ENCODE measurements around the gene LAMA4.

LAMA4 gene

DNA sequence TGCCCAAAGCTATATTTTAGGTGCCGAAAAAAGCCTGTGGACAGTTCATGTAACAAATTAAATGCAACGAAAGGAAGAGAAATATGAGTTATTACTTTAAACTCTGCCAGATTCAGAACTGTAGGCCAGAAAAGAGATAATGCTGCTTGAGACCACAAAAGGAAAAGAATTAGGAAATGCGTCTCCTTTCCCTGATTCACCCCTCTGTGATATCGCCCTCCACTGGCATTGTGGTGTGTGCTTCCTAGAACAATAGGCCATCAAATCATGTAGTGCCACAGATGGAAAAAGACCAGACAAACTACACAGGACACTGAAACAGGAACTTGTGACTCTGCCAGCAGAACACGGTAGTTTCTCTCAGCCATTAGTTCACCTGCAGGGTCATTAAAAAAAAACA, 14.7 kb upstream of the LAMA4 start:
- ATAC-seq: peak; percentile 69
- no peak for TF ChIP-seq ZC3H10 (CRISPR knock-in tag; IDR thresholded peaks at IDR 0.05)
- TF ChIP-seq PPARA (CRISPR knock-in tag; IDR thresholded peaks at IDR 0.05; ENCODE audit: borderline replicate concordance): no peak
- TF ChIP-seq RARB (CRISPR knock-in tag; IDR thresholded peaks at IDR 0.05): no peak
- TF ChIP-seq GLIS3 (CRISPR knock-in tag; IDR thresholded peaks at IDR 0.05): no peak

DNA sequence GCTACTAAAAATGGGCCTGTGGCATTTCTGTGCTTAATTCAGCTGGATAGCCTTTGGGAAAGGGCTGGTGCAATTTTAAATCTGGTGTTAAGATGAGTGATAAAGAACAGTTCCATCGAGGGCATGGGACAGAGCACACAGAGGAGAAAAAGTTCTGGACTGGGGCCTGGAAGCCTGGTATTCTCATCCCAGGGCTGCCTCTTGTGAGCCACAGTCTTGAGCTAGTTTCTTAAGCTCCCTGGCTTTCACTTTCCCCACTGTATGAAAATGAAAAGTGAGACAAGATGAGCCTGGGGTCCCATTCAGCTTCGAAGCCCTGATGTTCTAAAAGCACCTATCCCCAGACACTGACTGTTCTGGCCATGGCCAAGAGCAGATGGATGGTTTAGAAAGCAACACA, 14.3 kb upstream of the LAMA4 start:
- peak; percentile 24; the same call in 1 of the 3 replicates for ATAC-seq
- TF ChIP-seq, protein P1, sequence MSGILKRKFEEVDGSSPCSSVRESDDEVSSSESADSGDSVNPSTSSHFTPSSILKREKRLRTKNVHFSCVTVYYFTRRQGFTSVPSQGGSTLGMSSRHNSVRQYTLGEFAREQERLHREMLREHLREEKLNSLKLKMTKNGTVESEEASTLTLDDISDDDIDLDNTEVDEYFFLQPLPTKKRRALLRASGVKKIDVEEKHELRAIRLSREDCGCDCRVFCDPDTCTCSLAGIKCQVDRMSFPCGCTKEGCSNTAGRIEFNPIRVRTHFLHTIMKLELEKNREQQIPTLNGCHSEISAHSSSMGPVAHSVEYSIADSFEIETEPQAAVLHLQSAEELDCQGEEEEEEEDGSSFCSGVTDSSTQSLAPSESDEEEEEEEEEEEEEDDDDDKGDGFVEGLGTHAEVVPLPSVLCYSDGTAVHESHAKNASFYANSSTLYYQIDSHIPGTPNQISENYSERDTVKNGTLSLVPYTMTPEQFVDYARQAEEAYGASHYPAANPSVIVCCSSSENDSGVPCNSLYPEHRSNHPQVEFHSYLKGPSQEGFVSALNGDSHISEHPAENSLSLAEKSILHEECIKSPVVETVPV (CRISPR knock-in tag; IDR thresholded peaks at IDR 0.05): no peak
- no peak for TF ChIP-seq ESRRG (CRISPR knock-in tag; IDR thresholded peaks at IDR 0.05)
- no peak for TF ChIP-seq SNAI2 (CRISPR knock-in tag; IDR thresholded peaks at IDR 0.05)
- TF ChIP-seq ISL1 (CRISPR knock-in tag; IDR thresholded peaks at IDR 0.05): no peak
- TF ChIP-seq, protein P2, sequence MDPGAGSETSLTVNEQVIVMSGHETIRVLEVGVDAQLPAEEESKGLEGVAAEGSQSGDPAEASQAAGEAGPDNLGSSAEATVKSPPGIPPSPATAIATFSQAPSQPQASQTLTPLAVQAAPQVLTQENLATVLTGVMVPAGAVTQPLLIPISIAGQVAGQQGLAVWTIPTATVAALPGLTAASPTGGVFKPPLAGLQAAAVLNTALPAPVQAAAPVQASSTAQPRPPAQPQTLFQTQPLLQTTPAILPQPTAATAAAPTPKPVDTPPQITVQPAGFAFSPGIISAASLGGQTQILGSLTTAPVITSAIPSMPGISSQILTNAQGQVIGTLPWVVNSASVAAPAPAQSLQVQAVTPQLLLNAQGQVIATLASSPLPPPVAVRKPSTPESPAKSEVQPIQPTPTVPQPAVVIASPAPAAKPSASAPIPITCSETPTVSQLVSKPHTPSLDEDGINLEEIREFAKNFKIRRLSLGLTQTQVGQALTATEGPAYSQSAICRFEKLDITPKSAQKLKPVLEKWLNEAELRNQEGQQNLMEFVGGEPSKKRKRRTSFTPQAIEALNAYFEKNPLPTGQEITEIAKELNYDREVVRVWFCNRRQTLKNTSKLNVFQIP (CRISPR knock-in tag; IDR thresholded peaks at IDR 0.05; ENCODE audit: borderline replicate concordance, low read depth): no peak
- no peak for TF ChIP-seq BACH2 (CRISPR knock-in tag; IDR thresholded peaks at IDR 0.05; ENCODE audit: borderline replicate concordance)

DNA sequence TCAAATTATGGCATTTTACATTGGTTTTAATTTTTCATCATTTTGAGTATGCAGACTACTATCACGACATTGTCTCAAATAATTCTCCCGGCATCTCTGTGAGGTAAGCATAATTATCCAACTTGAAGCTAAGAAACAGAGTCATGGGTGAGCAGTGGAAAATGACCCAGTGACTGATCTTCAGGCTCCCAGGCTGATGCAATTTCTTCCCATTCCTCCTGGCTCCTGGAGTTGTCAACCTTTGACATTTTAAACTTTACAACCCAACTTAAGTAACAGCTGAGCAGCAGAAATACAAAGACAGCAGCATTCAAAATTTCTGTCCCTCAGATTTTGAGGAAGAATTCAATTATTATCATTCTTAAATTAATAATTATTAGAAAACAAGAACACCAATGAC, 13.7 kb upstream of the LAMA4 start:
- ATAC-seq: no peak
- TF ChIP-seq, protein P3, sequence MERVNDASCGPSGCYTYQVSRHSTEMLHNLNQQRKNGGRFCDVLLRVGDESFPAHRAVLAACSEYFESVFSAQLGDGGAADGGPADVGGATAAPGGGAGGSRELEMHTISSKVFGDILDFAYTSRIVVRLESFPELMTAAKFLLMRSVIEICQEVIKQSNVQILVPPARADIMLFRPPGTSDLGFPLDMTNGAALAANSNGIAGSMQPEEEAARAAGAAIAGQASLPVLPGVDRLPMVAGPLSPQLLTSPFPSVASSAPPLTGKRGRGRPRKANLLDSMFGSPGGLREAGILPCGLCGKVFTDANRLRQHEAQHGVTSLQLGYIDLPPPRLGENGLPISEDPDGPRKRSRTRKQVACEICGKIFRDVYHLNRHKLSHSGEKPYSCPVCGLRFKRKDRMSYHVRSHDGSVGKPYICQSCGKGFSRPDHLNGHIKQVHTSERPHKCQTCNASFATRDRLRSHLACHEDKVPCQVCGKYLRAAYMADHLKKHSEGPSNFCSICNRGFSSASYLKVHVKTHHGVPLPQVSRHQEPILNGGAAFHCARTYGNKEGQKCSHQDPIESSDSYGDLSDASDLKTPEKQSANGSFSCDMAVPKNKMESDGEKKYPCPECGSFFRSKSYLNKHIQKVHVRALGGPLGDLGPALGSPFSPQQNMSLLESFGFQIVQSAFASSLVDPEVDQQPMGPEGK (CRISPR knock-in tag; IDR thresholded peaks at IDR 0.05; ENCODE audit: borderline replicate concordance): no peak
- TF ChIP-seq SNAI2 (CRISPR knock-in tag; IDR thresholded peaks at IDR 0.05): no peak

DNA sequence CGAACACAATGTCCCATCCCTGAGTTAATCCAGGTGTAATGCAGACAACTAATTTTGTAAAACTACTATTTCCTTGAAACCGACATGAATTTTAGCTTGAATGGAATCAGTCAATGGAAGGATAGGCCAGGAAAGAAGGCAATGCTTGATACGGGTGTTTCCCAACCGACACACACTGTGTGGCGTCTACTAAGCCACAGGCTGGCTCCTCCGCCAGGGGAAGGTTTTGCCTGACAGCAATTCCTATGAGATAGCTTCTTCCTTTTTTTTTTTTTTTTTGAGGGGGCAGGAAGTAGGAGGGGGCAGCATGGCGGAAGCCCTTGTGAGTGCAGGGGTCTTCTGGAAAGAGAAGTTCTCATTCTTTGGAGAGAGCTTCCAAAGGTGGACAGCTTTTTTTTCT, 12.0 kb upstream of the LAMA4 start:
- ATAC-seq: no peak
- TF ChIP-seq OSR1 (CRISPR knock-in tag; IDR thresholded peaks at IDR 0.05) (no peak), PPARA (CRISPR knock-in tag; IDR thresholded peaks at IDR 0.05; ENCODE audit: borderline replicate concordance) (no peak), ZFP30 (CRISPR knock-in tag; IDR thresholded peaks at IDR 0.05) (no peak), ZNF70 (CRISPR knock-in tag; IDR thresholded peaks at IDR 0.05) (no peak)
- TF ChIP-seq, protein P1 (CRISPR knock-in tag; IDR thresholded peaks at IDR 0.05): no peak
- TF ChIP-seq, protein P3 (CRISPR knock-in tag; IDR thresholded peaks at IDR 0.05; ENCODE audit: borderline replicate concordance): no peak
- TF ChIP-seq, protein P2 (CRISPR knock-in tag; IDR thresholded peaks at IDR 0.05; ENCODE audit: borderline replicate concordance, low read depth): no peak
- TF ChIP-seq, protein P4, sequence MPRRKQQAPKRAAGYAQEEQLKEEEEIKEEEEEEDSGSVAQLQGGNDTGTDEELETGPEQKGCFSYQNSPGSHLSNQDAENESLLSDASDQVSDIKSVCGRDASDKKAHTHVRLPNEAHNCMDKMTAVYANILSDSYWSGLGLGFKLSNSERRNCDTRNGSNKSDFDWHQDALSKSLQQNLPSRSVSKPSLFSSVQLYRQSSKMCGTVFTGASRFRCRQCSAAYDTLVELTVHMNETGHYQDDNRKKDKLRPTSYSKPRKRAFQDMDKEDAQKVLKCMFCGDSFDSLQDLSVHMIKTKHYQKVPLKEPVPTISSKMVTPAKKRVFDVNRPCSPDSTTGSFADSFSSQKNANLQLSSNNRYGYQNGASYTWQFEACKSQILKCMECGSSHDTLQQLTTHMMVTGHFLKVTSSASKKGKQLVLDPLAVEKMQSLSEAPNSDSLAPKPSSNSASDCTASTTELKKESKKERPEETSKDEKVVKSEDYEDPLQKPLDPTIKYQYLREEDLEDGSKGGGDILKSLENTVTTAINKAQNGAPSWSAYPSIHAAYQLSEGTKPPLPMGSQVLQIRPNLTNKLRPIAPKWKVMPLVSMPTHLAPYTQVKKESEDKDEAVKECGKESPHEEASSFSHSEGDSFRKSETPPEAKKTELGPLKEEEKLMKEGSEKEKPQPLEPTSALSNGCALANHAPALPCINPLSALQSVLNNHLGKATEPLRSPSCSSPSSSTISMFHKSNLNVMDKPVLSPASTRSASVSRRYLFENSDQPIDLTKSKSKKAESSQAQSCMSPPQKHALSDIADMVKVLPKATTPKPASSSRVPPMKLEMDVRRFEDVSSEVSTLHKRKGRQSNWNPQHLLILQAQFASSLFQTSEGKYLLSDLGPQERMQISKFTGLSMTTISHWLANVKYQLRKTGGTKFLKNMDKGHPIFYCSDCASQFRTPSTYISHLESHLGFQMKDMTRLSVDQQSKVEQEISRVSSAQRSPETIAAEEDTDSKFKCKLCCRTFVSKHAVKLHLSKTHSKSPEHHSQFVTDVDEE (CRISPR knock-in tag; IDR thresholded peaks at IDR 0.05): no peak

Data from SK-N-SH treated with all-trans-retinoic acid at 6 μM for 48 hours (cell line).